ENCODE results near the gene GCLC. TPM values are rescaled to one million over a fixed set of nuclear protein-coding genes. Genes with fewer than 3 reads are reported as not detected.

GCLC gene
- polyA plus RNA-seq, 3 donors, result 6.8 to 22.1 (median 15.2) TPM

DNA sequence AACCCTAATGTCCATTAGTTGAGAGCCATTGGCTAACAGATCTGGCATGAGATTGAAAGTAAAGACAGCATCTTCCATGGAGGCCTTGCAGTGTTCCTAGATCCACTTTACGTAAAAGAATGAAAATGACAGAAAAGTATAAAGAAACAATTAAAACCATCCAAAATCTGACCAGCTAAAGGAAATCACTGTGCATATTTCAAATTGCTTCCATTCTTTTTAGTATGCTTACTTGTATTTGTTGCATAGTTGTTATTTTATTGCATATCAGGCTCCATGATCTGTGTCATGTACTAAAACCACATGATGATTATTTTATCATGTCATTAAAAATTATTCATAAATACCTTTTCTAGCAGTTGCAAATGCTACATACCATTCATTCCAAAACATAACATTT is 67.9 kb downstream of the GCLC start:
- 91 to 100% (median 99%) methylated on average over 1 of the region's 1 CpG for WGBS, 3 donors
- H3K27ac ChIP-seq (ENCODE audit: low read depth, low read length), result no peak overlapping the region

DNA sequence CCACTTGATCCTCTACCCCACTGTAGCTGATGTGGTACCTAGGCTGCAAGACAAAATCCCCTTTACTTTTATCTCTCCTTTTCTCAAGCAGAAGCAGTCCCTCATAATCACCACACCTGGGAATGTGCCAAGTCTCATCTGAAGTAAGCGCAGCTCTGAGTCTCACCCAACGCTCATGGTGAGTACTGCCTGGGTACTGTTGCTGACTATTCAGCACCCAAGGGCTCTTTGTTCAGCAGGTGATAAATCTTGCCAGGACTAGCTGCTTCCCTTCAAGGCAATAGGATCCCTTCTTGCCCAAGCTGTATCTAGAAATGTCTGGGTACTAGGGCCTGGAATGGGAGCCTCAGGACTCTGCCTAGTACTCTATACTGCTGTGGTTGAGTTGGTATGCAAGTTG is 70.9 kb downstream of the GCLC start:
- WGBS, 3 donors, result 94 to 100% (median 96%) methylated on average over 2 of the region's 2 CpGs

GRCh38 chr6:53469163-53469562 is 75.7 kb downstream of the GCLC start:
- 46 to 77% (median 65%) methylated on average over 1 of the region's 1 CpG for WGBS, 3 donors

More for the DNA sequence above, 70.9 kb downstream of the GCLC start:
- H3K27ac ChIP-seq (ENCODE audit: low read depth, low read length), result no peak overlapping the region

GRCh38 chr6:53466257-53466656 is 78.6 kb downstream of the GCLC start:
- 39 to 53% (median 43%) methylated on average over 1 of the region's 1 CpG for WGBS, 3 donors
- H3K27ac ChIP-seq (ENCODE audit: low read depth, low read length), result no peak overlapping the region

More at GRCh38 chr6:53469163-53469562, 75.7 kb downstream of the GCLC start:
- no peak overlapping the region for H3K27ac ChIP-seq (ENCODE audit: low read depth, low read length)

DNA sequence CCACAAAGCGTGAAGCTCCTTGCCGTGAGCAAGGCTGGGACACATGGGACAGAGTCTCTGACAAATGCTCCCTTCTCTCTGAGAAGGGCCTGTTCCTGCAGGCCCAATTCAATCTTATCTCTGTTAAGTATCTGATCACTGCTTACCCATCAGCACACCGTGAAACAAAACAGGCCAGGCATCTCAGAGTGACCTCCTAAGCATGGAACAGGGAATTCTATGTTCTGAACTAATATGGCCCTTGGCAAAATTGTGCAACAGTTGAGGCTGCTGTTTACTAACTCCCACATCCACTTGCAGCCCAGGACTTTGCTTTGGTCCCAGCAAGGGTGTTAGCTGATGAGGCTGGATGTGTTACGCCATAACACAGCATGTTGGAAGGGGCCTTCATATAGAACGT is 79.2 kb downstream of the GCLC start:
- H3K27ac ChIP-seq (ENCODE audit: low read depth, low read length), result no peak overlapping the region

GRCh38 chr6:53464927-53465460 is 79.9 kb downstream of the GCLC start:
- WGBS, 3 donors, result 50 to 86% (median 54%) methylated on average over 7 of the region's 7 CpGs
- peak overlapping the region; percentile 51 for H3K27ac ChIP-seq (ENCODE audit: low read depth, low read length)

More for the DNA sequence above, 79.2 kb downstream of the GCLC start:
- 75 to 79% (median 76%) methylated on average over 5 of the region's 5 CpGs for WGBS, 3 donors

- H3K27ac ChIP-seq (ENCODE audit: low read depth, low read length), result no peak overlapping the region
- 75 to 89% (median 78%) methylated on average over 5 of the region's 5 CpGs for WGBS, 3 donors
These were observed 80.4 kb downstream of the GCLC start for GRCh38 chr6:53464483-53464882.

GRCh38 chr6:53461696-53462095 is 83.2 kb downstream of the GCLC start:
- no peak overlapping the region for H3K27ac ChIP-seq (ENCODE audit: low read depth, low read length)
- WGBS, 3 donors, result 37 to 60% (median 39%) methylated on average over 5 of the region's 5 CpGs

- WGBS, 3 donors, result 53 to 85% (median 65%) methylated on average over 1 of the region's 1 CpG
- H3K27ac ChIP-seq (ENCODE audit: low read depth, low read length), result no peak overlapping the region
These were observed 83.8 kb downstream of the GCLC start for GRCh38 chr6:53461041-53461656.

DNA sequence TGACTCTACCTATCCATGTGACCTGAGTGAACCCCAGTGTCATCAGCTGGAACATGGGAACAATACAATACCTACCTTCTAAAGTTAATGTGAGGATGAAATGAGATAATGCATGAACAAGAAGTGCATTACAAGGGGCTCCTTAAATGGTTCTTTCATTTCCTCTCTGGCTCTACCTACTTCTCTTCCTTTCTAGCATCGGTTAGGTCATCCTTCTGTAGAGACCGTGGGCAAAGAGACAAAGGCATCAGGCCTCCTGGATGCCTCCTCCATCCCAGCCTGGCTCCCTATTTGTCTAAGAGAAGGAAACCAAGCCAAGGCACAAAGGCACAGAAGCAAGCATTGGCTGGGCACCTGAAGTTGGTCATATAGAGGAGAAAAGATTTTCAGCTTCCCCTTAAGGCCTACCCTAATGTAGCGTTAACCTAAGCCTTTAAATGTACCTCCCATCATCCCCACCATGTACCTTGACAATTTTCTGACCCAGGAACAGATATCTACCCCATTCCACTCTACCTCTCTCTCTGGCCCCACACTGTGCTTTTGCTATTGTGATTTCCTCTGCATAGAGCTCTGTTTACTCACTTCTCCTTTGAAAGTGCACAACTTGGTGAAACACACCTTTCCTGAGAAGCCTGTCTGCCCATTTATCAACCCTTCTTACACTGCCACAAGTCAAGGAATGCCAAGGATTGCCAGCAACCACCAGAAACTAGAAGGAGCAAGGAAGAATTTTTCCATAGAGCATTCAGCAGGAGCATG is 86.6 kb downstream of the GCLC start:
- no peak overlapping the region for H3K27ac ChIP-seq (ENCODE audit: low read depth, low read length)
- 62 to 79% (median 68%) methylated on average over 3 of the region's 3 CpGs for WGBS, 3 donors

- WGBS, 3 donors, result 58 to 85% (median 79%) methylated on average over 1 of the region's 1 CpG
- H3K27ac ChIP-seq (ENCODE audit: low read depth, low read length), result no peak overlapping the region
These were observed 88.1 kb downstream of the GCLC start for GRCh38 chr6:53456809-53457208.

GRCh38 chr6:53455678-53456077 is 89.2 kb downstream of the GCLC start:
- H3K27ac ChIP-seq (ENCODE audit: low read depth, low read length), result no peak overlapping the region
- WGBS, 3 donors, result 98 to 100% (median 100%) methylated on average over 1 of the region's 1 CpG

DNA sequence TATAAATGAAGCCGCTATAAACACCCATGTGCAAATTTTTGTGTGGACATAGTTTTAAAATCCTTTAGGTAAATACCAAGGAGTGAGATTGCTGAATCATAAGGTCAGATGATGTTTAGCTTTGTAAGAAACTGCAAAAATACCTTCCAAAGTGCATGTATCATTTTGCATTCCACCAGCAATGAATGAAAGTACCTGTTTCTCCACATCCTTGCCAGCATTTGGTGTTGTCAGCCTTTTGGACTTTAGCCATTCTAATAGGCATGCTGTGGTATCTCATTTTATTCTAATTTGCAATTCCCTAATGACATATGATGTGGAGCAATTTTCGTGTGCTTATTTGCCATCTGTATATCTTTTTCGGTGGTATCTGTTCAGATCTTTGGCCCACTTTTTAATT is 93.7 kb downstream of the GCLC start:
- no peak overlapping the region for H3K27ac ChIP-seq (ENCODE audit: low read depth, low read length)
- 74 to 86% (median 76%) methylated on average over 3 of the region's 3 CpGs for WGBS, 3 donors

GRCh38 chr6:53447865-53448264 is 97.0 kb downstream of the GCLC start:
- no peak overlapping the region for H3K27ac ChIP-seq (ENCODE audit: low read depth, low read length)
- WGBS, 3 donors, result 66 to 76% (median 72%) methylated on average over 2 of the region's 2 CpGs

Other genes starting within 250 kb of the GCLC start
- gene ELOVL5, start 196.2 kb downstream of the GCLC start, polyA plus RNA-seq, result 100 to 1,000 TPM in 2 of 3 donors, 10 to 100 TPM in 1; 38.8 to 302 (median 104) TPM
- gene KLHL31, start 120.7 kb upstream of the GCLC start, polyA plus RNA-seq, result 1 to 10 TPM; 1.2 to 4.3 (median 2.0) TPM
- gene LRRC1, start 249.9 kb upstream of the GCLC start, polyA plus RNA-seq, result 1 to 10 TPM; 4.5 to 6.4 (median 5.3) TPM